ENCODE data around the gene GNG8.

- TF ChIP-seq REST (IDR thresholded peaks at IDR 0.05; ENCODE audit: borderline replicate concordance) (no peak), TAF1 (IDR thresholded peaks at IDR 0.05; ENCODE audit: low read depth) (no peak), SMC3 (conservative IDR thresholded peaks at IDR 0.05; ENCODE audit: poor library complexity) (no peak), EZH2 (IDR thresholded peaks at IDR 0.05; ENCODE audit: borderline replicate concordance, insufficient read depth, low read length, poor library complexity, severe bottlenecking) (no peak), EP300 (conservative IDR thresholded peaks at IDR 0.05; ENCODE audit: poor library complexity, severe bottlenecking) (no peak), MXI1 (conservative IDR thresholded peaks at IDR 0.05; ENCODE audit: poor library complexity, severe bottlenecking) (no peak), RAD21 (conservative IDR thresholded peaks at IDR 0.05) (no peak), POLR2AphosphoS5 (IDR thresholded peaks at IDR 0.05) (no peak)
- TF ChIP-seq, protein P1, sequence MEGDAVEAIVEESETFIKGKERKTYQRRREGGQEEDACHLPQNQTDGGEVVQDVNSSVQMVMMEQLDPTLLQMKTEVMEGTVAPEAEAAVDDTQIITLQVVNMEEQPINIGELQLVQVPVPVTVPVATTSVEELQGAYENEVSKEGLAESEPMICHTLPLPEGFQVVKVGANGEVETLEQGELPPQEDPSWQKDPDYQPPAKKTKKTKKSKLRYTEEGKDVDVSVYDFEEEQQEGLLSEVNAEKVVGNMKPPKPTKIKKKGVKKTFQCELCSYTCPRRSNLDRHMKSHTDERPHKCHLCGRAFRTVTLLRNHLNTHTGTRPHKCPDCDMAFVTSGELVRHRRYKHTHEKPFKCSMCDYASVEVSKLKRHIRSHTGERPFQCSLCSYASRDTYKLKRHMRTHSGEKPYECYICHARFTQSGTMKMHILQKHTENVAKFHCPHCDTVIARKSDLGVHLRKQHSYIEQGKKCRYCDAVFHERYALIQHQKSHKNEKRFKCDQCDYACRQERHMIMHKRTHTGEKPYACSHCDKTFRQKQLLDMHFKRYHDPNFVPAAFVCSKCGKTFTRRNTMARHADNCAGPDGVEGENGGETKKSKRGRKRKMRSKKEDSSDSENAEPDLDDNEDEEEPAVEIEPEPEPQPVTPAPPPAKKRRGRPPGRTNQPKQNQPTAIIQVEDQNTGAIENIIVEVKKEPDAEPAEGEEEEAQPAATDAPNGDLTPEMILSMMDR (IDR thresholded peaks at IDR 0.05; ENCODE audit: poor library complexity, severe bottlenecking): no peak
Measured at GRCh38 chr19:46634045-46634655, 1.9 kb downstream of the GNG8 start.
